NCI-H1417 (cell line): Measurements from ENCODE around the gene NDUFS5.
"Not testable (repeated sequence)": the region's sequence is repeated elsewhere in the genome, so short reads cannot be mapped to it uniquely, and the experiment has no call there.

Source experiments
- DNase-seq, 3 experiments: peaks; one replicate each; lab custom pipeline; 2025; lab: John Stamatoyannopoulos, UW

NDUFS5 gene

GRCh38 chr1:39026051-39026865 lies at the start of gene NDUFS5:
Gene NDUFS5 (plus strand): TSS chr1:39026350. CDS start chr1:39028725, 2,375 bp downstream.
- peak; percentile 89 to 92 (median 91) for DNase-seq

- DNase-seq: not testable (repeated sequence)
Measured at GRCh38 chr1:38977399-38978244, 48.5 kb upstream of the NDUFS5 start.

GRCh38 chr1:38978245-38978542 lies 48.0 kb upstream of the NDUFS5 start:
- not testable (repeated sequence) for DNase-seq

GRCh38 chr1:38979380-38979779 lies 46.8 kb upstream of the NDUFS5 start:
- DNase-seq: peak in 2 of 3 experiments; percentile 12 to 81

GRCh38 chr1:38989979-38990378 lies 36.2 kb upstream of the NDUFS5 start:
- DNase-seq: no peak

GRCh38 chr1:38990386-38990737 lies 35.8 kb upstream of the NDUFS5 start:
- no peak for DNase-seq

GRCh38 chr1:38990738-38991637 lies 35.2 kb upstream of the NDUFS5 start, which contains the start of gene AKIRIN1:
Gene AKIRIN1 (plus strand): TSS chr1:38991276. CDS start chr1:38991381, 105 bp downstream.
- DNase-seq: peak; percentile 95 to 97 (median 96)

- peak; percentile 11 to 62 (median 46) for DNase-seq
Measured at GRCh38 chr1:38991638-38992411, 34.3 kb upstream of the NDUFS5 start.

GRCh38 chr1:38992412-38993111 lies 33.6 kb upstream of the NDUFS5 start:
- DNase-seq: peak in 1 of 3 experiments; percentile 42

GRCh38 chr1:38994196-38994595 lies 32.0 kb upstream of the NDUFS5 start:
- DNase-seq: no peak

GRCh38 chr1:38997034-38997900 lies 28.9 kb upstream of the NDUFS5 start:
- no peak for DNase-seq

- no peak for DNase-seq
Measured at GRCh38 chr1:38997901-38998190, 28.3 kb upstream of the NDUFS5 start.

GRCh38 chr1:39001516-39002421 lies 24.4 kb upstream of the NDUFS5 start:
- no peak for DNase-seq

- no peak for DNase-seq
Measured at GRCh38 chr1:39003281-39003680, 22.9 kb upstream of the NDUFS5 start.

- no peak for DNase-seq
Measured at GRCh38 chr1:39003794-39004193, 22.4 kb upstream of the NDUFS5 start.

GRCh38 chr1:39006287-39006686 lies 19.9 kb upstream of the NDUFS5 start:
- DNase-seq: no peak

GRCh38 chr1:39006726-39007645 lies 19.2 kb upstream of the NDUFS5 start:
- DNase-seq: no peak

- DNase-seq: not testable (repeated sequence)
Measured at GRCh38 chr1:39014956-39015355, 11.2 kb upstream of the NDUFS5 start.
